Measurements from ENCODE around the gene TUBAL3.
A peak's percentile ranks its signal among the peaks of the same experiment; 100 is the strongest.

TUBAL3 gene

GRCh38 chr10:5442065-5442989 lies 37.7 kb upstream of the TUBAL3 start:
- peak; percentile 69 to 72 for DNase-seq (ENCODE audit: low read depth in 2 of 2)

GRCh38 chr10:5441106-5441505 lies 36.5 kb upstream of the TUBAL3 start:
- no peak overlapping the region for H3K4me3 ChIP-seq (replicated peaks in 1 of 2; ENCODE audit: low read depth in 2 of 2, low read length in 2 of 2)
- no peak for TF ChIP-seq CTCF (IDR thresholded peaks at IDR 0.05; ENCODE audit: low read depth, low read length)
- no peak for DNase-seq (ENCODE audit: low read depth in 2 of 2)

More at GRCh38 chr10:5442065-5442989, 37.7 kb upstream of the TUBAL3 start:
- peak; percentile 58 for TF ChIP-seq CTCF (IDR thresholded peaks at IDR 0.05; ENCODE audit: low read depth, low read length)
- no peak overlapping the region for H3K4me3 ChIP-seq (replicated peaks in 1 of 2; ENCODE audit: low read depth in 2 of 2, low read length in 2 of 2)

GRCh38 chr10:5440206-5440605 lies 35.6 kb upstream of the TUBAL3 start:
- DNase-seq (ENCODE audit: low read depth in 2 of 2): no peak
- no peak for TF ChIP-seq CTCF (IDR thresholded peaks at IDR 0.05; ENCODE audit: low read depth, low read length)
- no peak overlapping the region for H3K4me3 ChIP-seq (replicated peaks in 1 of 2; ENCODE audit: low read depth in 2 of 2, low read length in 2 of 2)

GRCh38 chr10:5435328-5435727 lies 30.7 kb upstream of the TUBAL3 start:
- no peak overlapping the region for H3K4me3 ChIP-seq (replicated peaks in 1 of 2; ENCODE audit: low read depth in 2 of 2, low read length in 2 of 2)
- TF ChIP-seq CTCF (IDR thresholded peaks at IDR 0.05; ENCODE audit: low read depth, low read length): no peak
- no peak for DNase-seq (ENCODE audit: low read depth in 2 of 2)

- H3K4me3 ChIP-seq (replicated peaks in 1 of 2; ENCODE audit: low read depth in 2 of 2, low read length in 2 of 2): no peak overlapping the region
- TF ChIP-seq CTCF (IDR thresholded peaks at IDR 0.05; ENCODE audit: low read depth, low read length): peak; percentile 55
- peak; percentile 81 to 84 for DNase-seq (ENCODE audit: low read depth in 2 of 2)
Measured at GRCh38 chr10:5434017-5434753, 29.6 kb upstream of the TUBAL3 start.

GRCh38 chr10:5433182-5433581 lies 28.6 kb upstream of the TUBAL3 start:
- no peak for DNase-seq (ENCODE audit: low read depth in 2 of 2)
- TF ChIP-seq CTCF (IDR thresholded peaks at IDR 0.05; ENCODE audit: low read depth, low read length): no peak
- H3K4me3 ChIP-seq (replicated peaks in 1 of 2; ENCODE audit: low read depth in 2 of 2, low read length in 2 of 2): no peak overlapping the region
